Measurements from ENCODE around the gene TAPT1.
"Not testable (repeated sequence)": the region's sequence is repeated elsewhere in the genome, so short reads cannot be mapped to it uniquely, and the experiment has no call there.

Gene TAPT1

DNA sequence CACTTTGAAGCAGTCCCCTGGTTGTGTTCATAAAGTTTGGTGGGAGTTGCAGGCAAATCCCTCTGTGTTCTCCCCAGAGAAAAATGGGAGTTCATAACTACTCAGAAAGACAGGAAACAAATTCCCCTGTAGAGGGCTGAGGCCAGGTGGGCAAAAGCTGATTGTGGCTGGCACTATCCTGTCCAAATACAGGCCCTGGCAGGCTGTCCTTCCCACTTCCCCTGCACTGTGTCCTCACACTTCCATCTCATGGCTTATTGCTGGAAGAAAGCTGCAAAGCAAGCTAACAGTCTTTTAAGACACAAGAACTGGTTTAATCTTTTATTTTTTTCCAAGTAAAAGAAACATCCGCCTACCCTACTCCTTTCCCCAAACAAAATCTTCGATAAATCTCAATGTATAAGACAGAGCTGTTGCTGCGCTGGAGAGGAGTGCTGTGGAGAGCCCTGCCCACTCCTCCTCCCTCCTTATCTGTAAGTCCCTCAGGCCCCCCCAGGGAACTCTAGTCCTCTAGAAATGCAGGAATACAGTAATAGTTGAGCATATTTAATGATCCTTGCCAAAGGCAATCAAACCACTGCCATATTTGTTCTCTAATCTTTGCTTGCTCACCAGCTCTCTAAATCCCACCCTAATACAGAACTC lies 14.0 kb downstream of the TAPT1 start:
- DNase-seq (ENCODE audit: low spot score): no peak

DNA sequence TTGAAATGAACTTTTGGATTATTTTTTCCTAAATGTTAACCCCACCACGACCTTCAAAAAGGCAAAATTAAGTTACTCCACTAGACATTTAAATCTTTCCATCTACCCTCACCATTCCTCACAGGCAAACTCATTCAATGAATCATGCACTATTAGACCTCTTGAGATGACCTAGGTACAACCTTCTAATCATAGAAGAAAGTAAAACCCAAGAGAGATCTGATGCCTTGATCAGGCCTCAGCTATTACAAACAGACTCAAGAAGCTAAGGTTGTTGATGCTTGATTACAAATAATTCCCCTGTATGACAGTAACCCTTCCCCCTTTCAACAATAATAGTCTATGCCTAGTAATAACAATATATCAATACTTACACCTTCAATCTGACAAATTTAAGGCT lies 18.9 kb downstream of the TAPT1 start:
- no peak for DNase-seq (ENCODE audit: low spot score)

DNA sequence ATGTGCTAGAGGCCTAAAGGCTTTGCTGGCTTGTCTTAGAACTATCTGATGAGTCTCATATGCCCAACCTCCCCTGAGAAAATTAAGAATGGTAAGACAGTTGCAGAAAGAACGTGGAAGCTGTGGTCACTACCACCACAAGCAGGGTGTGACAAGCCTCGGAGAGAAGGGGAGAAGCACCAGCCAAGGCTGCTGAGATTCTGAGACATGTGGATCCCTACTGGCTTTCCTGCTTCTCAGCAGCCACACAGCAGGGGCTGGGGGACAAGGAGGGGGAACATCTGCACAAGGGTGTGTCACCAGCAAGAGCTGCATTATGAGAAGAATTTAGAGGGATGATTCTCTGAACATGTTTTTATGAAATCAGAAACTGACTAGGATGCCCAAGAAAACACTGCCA lies 19.4 kb downstream of the TAPT1 start:
- no peak for DNase-seq (ENCODE audit: low spot score)

DNA sequence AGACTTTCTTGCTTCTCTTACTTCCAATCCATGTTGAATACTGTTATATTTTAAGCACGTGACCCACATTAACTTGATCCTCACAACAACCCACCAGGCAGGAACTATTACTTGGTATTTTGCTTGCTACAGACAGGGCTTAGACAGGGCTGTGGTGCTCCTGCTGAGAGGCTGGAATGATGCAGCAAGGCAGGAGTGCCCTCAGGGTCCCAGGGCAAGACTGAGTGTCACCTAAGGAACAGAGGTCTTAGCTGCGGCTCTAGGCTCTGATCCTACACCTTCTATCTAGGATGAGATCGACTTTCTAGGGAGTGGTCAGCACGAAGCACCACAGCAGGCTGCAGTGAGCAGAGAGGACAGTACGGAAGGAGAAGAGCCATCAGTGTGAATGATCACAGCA lies 20.0 kb downstream of the TAPT1 start:
- no peak for DNase-seq (ENCODE audit: low spot score)

DNA sequence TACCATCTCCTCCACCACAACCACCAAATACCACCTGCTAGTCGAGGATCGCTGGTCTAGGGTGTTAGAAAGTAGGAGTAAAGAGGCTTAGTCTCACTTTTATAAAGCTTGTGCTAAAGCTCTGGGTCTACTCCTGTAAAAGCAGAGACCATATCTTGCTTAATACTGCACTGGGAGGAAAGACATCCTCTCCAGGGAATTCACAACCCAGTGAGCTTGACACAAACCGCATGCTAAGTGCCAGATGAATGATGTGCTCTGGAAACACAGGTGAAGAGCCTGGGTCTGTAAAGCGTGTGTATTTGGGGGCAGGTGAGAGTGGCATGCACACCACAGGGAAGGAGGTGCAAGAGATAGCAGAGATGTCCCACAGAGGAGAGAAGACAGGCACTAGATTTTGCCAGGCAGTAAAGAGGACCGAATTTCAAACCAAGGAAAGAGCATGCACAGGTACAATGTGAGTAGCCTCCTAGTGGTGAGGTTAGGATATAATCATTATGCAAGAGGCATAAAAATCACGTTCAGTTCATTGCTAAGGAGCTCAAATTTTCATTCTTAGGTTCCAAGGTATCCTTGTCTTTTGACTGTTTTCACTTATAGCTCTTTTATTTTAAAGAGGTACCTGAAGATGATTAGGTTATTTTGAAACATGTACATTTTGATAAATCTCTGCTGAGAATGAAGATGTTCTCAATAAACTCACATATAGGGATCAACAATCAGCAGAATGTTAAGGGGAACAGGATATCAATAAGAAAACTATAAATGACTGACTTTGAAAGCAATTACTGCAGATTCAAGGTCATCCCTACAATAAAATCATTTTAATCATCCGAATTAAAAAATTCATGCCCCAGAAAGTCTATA lies 20.7 kb downstream of the TAPT1 start:
- peak; percentile 59 for DNase-seq (ENCODE audit: low spot score)

DNA sequence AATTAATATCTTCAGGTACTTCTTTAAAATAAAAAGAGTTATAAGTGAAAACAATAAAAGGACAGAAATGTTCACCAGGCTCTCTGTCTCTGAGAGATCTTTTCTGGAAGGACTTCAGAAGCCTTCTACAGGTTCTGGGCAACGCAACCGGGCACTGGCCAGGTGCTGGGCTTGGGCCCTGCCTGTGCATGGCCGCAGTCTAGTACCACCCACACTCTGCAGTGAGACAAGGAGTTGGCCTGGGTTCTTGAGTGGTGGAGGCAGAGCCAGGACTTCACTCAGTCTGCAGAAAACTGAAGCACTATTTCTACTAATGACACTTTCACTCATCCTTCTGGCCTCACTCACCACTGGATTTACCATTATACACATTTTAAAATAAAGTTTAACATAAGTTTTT lies 21.8 kb downstream of the TAPT1 start:
- DNase-seq (ENCODE audit: low spot score): no peak

DNA sequence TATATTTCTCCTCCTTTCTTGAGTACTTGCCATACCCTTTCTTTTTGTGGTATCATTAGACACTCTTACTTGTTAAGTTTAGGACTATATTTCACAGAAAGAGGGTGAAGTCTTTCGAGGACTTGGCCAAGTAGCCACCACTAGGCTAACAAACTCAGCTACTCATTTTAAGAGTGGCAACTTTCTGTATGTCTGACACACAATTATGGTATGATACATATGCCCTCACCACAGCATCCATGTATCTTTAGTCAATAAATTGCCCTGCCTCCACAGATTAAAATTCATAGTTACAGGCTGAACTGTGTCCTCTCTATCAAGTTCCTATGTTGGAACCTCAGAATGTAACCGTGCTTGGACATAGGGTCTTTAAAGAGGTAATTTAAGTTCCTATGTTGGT lies 23.2 kb downstream of the TAPT1 start:
- DNase-seq (ENCODE audit: low spot score): no peak

DNA sequence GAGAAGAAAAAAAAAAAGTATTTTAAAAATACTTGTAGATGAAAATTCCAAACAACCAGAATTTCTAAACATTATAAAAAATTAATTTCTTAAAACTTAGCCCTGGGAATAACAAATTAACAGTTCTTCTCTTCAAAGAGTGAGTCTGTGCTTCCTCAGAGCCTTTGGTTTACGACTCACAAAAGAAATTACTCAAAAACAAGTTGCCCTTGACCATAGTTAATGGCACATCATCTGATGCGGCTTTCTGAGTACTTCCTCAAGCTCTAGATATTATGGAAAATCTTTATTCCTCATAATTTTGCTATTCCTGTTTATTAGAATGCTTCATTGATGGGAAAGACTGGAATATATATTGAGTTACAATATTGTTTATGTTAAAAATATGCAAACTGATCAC lies 23.7 kb downstream of the TAPT1 start:
- no peak for DNase-seq (ENCODE audit: low spot score)

DNA sequence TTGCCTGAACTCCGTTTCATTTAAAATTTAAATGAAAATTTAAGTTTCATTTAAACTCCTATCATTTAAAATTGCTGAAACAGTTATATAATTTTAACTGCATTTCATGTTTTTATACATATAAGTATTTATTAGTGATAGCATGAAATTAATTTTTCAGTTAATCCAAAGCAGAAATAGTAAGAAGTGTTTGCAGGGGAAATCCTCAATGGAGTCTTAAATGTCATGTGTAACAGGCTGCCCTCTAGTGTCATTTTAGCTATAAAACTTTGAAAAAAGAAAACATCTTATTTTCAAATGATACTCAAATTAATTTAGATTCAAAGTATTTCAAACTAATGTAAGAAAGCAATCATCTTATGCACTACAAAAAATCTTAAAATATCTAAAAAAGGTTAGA lies 27.2 kb downstream of the TAPT1 start:
- DNase-seq (ENCODE audit: low spot score): no peak

DNA sequence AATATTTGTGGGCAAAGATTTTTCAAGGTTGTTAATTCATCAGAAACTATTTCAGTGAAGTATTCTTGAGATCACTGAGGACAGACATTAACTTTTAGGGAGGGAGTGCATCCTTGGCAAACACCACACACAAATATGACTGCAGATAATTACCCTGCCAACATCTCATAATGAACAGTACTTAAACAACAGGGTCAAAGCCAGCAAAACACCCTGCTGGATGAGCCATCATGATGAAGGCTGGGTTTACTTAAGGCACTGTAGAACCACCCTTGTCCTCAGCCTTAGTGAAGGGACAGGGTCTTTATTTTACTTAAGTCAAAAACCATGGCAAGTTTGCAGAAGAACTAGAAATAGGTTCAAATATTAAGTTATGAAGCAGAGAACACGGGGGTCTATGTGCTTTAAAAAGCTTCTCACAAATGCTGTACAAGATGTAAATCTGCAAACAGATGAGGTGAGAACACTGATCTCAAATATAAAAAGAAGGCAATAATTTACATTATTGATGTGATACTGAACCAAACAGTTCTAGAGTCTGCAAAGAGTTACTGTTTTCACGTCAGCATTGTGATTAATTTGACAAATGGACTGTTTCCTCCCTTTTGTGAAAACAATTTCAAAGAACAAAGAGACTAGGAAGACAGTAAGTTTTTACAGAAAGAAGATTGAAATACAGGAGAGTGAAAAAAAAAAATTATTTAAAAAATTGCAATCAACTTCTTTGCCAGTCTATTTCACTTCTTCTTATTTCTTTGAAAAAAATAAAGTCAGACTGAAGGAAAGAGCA lies 28.2 kb downstream of the TAPT1 start:
- DNase-seq (ENCODE audit: low spot score): no peak

DNA sequence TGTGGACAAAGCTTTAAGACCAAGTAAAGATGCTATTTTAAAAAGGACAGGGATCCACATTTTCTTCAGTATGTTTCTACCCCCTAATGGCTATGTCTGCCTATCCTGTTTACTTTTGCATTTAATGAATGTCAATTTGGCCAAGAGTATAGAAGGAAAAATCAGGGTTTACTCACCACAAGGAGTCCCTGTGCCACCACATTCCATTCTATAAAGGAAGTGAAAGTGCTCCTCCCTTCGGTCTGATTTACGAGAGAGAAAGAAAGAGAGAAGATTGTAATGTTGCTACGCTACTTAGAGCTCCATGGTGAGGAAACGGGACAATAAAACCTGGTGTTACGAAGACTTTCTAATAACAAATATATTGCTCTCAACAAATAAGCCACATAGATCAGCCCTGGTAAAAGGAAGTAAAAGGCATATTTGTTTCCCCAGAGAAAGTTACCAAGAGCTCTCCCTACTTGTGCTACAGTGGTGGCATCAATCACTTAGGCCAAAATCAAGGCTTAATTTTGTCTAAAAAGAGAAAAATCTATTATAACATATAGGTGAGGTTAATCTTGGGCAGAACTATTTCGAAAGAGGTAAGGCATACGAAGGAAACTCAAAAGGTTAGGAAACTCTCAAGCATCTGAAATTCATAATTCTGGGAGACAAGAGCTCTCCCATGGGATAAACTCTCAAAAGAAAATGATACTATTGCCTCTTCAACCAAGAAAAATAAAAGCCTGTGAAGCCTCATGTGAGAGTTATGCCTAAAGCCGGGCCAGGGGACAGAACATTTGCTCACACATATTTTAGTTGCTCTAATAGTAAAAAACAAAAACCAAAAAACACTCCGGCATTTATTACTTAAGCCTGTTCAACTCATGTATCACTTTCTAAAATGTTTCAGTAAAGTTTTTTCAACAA lies 29.5 kb downstream of the TAPT1 start:
- DNase-seq (ENCODE audit: low spot score): peak; percentile 35

DNA sequence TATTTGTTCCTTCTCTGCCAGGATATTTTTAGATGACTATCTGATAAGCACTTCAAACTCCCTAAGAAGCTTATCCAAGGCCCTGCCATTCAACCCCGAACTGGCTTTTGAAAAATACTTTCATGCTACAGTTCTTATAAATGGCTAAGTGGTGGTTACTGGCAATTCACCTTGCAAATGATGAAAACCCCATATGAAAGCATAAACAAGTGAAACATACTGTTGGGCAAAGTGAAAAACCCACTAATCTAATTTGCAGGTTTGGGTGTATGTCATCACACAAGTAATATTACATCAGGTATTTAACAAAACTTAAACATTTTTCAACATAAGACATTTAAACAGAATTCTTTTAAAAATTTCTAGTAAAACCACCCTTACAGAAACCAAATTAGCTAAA lies 31.1 kb downstream of the TAPT1 start:
- no peak for DNase-seq (ENCODE audit: low spot score)

DNA sequence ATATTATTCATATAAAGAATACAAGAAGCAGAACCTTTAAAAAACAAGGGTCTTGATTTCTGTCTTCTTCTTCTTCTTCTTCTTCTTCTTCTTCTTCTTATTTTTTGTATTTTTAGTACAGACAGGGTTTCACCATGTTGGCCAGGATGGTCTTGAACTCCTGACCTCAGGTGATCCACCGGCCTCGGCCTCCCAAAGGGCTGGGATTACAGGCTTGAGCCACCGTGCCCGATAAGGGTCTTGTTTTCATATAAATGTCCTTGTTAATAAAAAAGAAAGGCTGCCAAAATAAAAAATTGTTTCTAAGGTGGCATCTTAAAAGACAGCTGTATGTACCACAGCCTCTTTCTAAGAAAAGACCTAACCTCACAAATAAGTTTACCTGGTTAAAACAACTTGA lies 31.5 kb downstream of the TAPT1 start:
- not testable (repeated sequence) for DNase-seq (ENCODE audit: low spot score)

DNA sequence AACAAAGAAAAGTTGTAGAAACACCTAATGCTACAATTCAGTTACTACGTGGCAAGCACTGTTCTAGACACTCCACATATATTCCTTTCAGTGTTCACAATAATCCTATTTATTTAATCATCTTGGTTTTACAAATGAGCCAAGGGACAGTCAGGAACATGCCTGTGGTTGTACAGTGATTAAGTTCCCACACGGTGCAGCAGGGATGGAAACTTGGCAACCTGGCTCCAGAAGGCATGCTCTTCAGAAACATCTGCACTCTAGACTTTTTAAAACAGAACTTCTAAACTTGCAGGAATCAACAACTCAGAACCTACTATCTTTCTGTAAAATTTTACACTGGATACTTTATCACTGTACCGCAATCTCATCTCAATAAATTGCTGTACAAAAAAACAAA lies 32.1 kb downstream of the TAPT1 start:
- DNase-seq (ENCODE audit: low spot score): no peak

DNA sequence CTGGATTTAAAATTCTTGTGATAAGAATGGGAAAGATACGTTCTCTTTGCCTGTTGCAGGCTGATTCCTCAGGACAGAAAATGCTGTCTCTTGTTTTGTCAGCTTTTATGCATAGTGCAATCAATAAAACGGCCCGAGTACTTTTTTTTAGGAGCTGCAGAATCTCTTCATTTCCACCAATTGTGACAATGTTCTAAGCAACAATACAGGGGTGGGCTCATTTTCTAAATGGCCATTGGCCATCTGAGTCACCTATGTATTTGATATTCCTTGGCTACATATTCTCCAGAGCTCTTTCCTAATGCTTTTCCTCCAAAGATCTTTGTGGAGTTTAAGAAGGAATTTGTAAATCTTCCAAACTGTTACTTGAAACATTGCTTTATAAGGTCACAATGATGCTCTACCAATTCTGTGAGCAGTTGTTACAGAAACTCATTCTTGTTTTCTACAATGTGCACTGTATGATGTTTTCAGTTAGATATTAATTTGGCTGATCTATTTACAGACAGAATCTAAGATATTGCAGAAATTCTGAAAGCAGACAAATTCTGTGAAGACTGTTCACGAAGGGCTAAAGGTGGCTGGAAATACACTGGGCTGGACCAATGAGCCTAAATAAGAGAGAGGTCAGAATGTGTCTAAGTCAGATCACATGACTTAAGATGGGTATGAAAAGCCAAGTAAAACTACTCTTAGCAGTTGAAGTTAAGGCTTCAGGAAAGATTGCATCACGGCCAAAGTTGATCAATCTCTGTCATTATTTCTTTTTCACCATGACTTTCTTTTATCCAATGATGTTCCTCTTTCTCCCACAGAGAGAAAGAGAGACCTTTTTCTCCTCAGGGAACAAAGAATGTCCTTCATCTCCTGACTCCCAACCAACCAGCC lies 33.4 kb downstream of the TAPT1 start:
- DNase-seq (ENCODE audit: low spot score): no peak

DNA sequence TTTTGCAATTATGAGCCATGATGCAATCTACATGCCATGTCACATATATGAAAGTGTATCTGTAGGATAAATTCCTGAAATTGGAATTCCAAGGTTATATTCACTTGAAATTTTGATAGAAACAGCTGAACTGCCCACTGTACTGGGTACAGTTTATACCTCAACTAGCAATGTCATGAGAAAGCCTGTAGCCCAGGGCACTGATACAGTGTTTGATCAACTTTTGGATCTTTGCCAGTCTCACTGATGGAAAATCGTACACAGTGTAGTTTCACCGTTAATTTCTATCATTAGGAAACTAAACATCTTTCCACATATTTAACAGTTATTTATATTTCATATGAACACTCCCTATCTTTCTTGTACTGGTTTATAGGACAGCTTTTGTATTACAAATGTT lies 34.2 kb downstream of the TAPT1 start:
- no peak for DNase-seq (ENCODE audit: low spot score)

DNA sequence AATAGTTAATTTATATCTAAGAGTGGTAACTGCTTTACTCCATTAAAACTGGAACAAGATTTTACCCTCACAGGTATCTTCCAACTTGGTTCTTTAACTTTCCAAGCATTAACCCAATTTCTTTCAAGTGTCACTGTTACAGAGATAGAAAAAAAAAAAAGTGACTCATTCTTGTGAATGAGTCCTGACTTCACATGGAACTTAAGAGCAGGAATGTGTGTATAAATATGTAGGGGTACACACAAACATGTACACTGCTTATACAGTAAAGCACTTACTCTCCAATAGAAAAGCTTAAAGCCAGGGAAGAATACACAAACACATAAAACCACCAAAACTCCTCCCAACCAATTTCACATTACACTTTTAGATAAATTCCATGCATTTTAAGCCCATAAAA lies 38.8 kb downstream of the TAPT1 start:
- DNase-seq (ENCODE audit: low spot score): no peak

DNA sequence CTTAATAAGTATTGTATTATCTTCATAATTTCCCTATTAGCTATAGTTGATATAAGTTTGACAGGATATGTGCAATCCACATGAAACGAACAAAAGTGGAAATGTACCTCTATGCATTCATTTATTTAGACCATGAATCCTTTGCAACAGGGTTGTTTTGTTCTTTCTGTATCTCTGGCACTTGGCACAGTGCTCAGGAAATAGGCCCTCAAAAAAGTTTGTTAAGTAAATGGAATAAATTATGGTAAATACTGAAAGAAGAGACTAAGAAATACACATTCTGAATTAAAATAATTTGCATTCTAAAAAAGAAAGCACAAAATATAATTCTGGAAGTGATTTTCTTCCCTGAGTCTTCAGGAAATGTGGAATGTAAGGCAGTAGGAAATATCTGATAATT lies 39.3 kb downstream of the TAPT1 start:
- DNase-seq (ENCODE audit: low spot score): no peak

DNA sequence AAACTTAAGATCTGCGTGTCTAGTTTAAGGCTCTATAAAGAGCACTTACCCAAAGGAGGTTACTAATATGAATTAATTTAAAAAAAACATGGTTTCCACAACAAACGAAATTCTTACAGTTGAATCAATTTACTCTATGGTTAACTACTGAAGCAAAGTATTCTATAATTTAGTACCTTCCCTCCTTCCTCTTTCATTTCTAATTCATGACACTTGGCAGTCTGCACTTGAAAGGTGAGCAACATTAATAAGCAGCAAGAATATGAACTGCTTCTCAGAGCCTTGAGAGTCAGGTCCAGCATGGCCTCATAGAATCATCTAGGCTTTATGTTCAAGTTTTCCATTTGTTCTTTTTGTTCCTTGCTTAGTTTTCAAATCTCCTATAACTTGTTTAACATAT lies 42.7 kb downstream of the TAPT1 start:
- DNase-seq (ENCODE audit: low spot score): no peak

DNA sequence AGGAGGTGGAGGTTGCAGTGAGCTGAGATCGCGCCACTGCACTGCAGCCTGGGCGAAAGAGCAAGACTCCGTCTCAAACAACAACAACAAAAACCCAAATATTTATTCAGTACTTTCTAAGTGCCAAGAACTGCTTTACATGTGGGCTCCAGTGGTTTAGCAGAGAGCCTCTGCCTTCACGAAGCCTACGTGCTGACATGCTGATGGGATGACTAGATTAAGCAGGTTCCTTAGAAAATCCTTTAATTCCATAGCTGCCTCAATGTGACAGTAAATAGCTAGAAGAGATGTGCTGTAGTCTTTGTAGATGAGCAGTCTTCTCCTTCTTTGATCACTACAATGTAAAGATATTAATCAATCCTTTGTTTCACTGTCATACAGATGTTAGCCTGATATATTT lies 49.6 kb downstream of the TAPT1 start:
- DNase-seq (ENCODE audit: low spot score): no peak

DNA sequence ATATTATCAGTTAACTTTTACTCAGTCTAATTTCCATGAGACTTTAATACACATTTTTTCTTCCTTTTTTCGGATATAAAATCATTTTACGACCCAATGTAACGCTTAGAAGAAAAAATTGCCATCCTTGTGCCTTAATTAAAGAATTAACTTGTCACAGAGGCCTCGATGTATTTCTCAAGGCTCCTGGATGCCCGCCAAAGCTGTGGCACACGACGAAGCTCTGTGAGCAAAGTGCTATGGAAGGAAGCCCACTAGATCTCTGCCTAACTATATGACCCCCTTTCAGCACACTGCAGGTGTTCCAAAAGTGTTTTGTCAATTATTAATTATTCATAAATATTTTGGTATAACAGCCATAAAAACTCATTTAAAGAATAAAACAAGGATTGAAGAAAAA lies 54.4 kb downstream of the TAPT1 start:
- DNase-seq (ENCODE audit: low spot score): no peak

Data from D341Med (cell line).